ENCODE results near the gene DPY19L1.
"Not testable (repeated sequence)": the region's sequence is repeated elsewhere in the genome, so short reads cannot be mapped to it uniquely, and the experiment has no call there.

DPY19L1 gene

GRCh38 chr7:35037211-35037525, at the start of gene DPY19L1:
Gene DPY19L1, minus strand, starts transcription at chr7:35037485. Its CDS starts 91 bp downstream, at chr7:35037394.
- Histone ChIP-seq H3K36me3 (ENCODE audit: low read depth) (no peaks in the 10 kb centered on the region), H3K9me3 (ENCODE audit: severe bottlenecking) (no peaks in the 10 kb centered on the region), H3K4me1 (ENCODE audit: insufficient read depth, poor library complexity, severe bottlenecking) (peaks cover 12% of the 10 kb centered on the region), H3K27me3 (ENCODE audit: insufficient read depth, poor library complexity, severe bottlenecking) (no peaks in the 10 kb centered on the region), H3K4me3 (ENCODE audit: severe bottlenecking) (peak within 1 kb of the TSS; percentile 91), H3K27ac (ENCODE audit: poor library complexity, severe bottlenecking) (peak within 1 kb of the TSS; percentile 42)
- TF ChIP-seq CTCF (IDR thresholded peaks at IDR 0.05; ENCODE audit: poor library complexity, severe bottlenecking), result no peak
- no peak; the same call in 2 of the 3 replicates for ATAC-seq (ENCODE audit: low read depth)
- DNase-seq (ENCODE audit: low spot score), result no peak

- H3K27me3 ChIP-seq (ENCODE audit: insufficient read depth, poor library complexity, severe bottlenecking); H3K4me3 ChIP-seq (ENCODE audit: severe bottlenecking); DNase-seq (ENCODE audit: low spot score); ATAC-seq (ENCODE audit: low read depth); H3K27ac ChIP-seq (ENCODE audit: poor library complexity, severe bottlenecking); H3K4me1 ChIP-seq (ENCODE audit: insufficient read depth, poor library complexity, severe bottlenecking); H3K36me3 ChIP-seq (ENCODE audit: low read depth); H3K9me3 ChIP-seq (ENCODE audit: severe bottlenecking): not testable (repeated sequence)
These were observed 42.2 kb upstream of the DPY19L1 start for GRCh38 chr7:35079517-35079916.

- not testable (repeated sequence) for DNase-seq (ENCODE audit: low spot score); ATAC-seq (ENCODE audit: low read depth); H3K27ac ChIP-seq (ENCODE audit: poor library complexity, severe bottlenecking); H3K4me1 ChIP-seq (ENCODE audit: insufficient read depth, poor library complexity, severe bottlenecking); H3K9me3 ChIP-seq (ENCODE audit: severe bottlenecking); H3K27me3 ChIP-seq (ENCODE audit: insufficient read depth, poor library complexity, severe bottlenecking); H3K4me3 ChIP-seq (ENCODE audit: severe bottlenecking); H3K36me3 ChIP-seq (ENCODE audit: low read depth)
These were observed 36.7 kb upstream of the DPY19L1 start for GRCh38 chr7:35074008-35074407.

GRCh38 chr7:35072950-35073827, 35.9 kb upstream of the DPY19L1 start:
- H3K27ac ChIP-seq (ENCODE audit: poor library complexity, severe bottlenecking); H3K27me3 ChIP-seq (ENCODE audit: insufficient read depth, poor library complexity, severe bottlenecking); H3K36me3 ChIP-seq (ENCODE audit: low read depth); DNase-seq (ENCODE audit: low spot score); H3K4me1 ChIP-seq (ENCODE audit: insufficient read depth, poor library complexity, severe bottlenecking); H3K4me3 ChIP-seq (ENCODE audit: severe bottlenecking); H3K9me3 ChIP-seq (ENCODE audit: severe bottlenecking): not testable (repeated sequence)
- TF ChIP-seq CTCF (IDR thresholded peaks at IDR 0.05; ENCODE audit: poor library complexity, severe bottlenecking), result peak; percentile 45
- peak; percentile 45; the same call in 1 of the 3 replicates for ATAC-seq (ENCODE audit: low read depth)

- H3K27me3 ChIP-seq (ENCODE audit: insufficient read depth, poor library complexity, severe bottlenecking); H3K9me3 ChIP-seq (ENCODE audit: severe bottlenecking); ATAC-seq (ENCODE audit: low read depth); DNase-seq (ENCODE audit: low spot score); H3K36me3 ChIP-seq (ENCODE audit: low read depth); H3K4me3 ChIP-seq (ENCODE audit: severe bottlenecking); H3K4me1 ChIP-seq (ENCODE audit: insufficient read depth, poor library complexity, severe bottlenecking); H3K27ac ChIP-seq (ENCODE audit: poor library complexity, severe bottlenecking): not testable (repeated sequence)
These were observed 31.8 kb upstream of the DPY19L1 start for GRCh38 chr7:35069084-35069483.

GRCh38 chr7:35065382-35065781, 28.1 kb upstream of the DPY19L1 start:
- not testable (repeated sequence) for H3K9me3 ChIP-seq (ENCODE audit: severe bottlenecking); DNase-seq (ENCODE audit: low spot score); ATAC-seq (ENCODE audit: low read depth); H3K27me3 ChIP-seq (ENCODE audit: insufficient read depth, poor library complexity, severe bottlenecking); H3K36me3 ChIP-seq (ENCODE audit: low read depth); H3K4me3 ChIP-seq (ENCODE audit: severe bottlenecking); H3K4me1 ChIP-seq (ENCODE audit: insufficient read depth, poor library complexity, severe bottlenecking); H3K27ac ChIP-seq (ENCODE audit: poor library complexity, severe bottlenecking)

- ATAC-seq (ENCODE audit: low read depth); DNase-seq (ENCODE audit: low spot score); H3K27me3 ChIP-seq (ENCODE audit: insufficient read depth, poor library complexity, severe bottlenecking); H3K9me3 ChIP-seq (ENCODE audit: severe bottlenecking); H3K36me3 ChIP-seq (ENCODE audit: low read depth); H3K4me1 ChIP-seq (ENCODE audit: insufficient read depth, poor library complexity, severe bottlenecking); H3K4me3 ChIP-seq (ENCODE audit: severe bottlenecking); H3K27ac ChIP-seq (ENCODE audit: poor library complexity, severe bottlenecking): not testable (repeated sequence)
These were observed 21.3 kb upstream of the DPY19L1 start for GRCh38 chr7:35058571-35058970.

- H3K27me3 ChIP-seq (ENCODE audit: insufficient read depth, poor library complexity, severe bottlenecking); H3K4me3 ChIP-seq (ENCODE audit: severe bottlenecking); H3K4me1 ChIP-seq (ENCODE audit: insufficient read depth, poor library complexity, severe bottlenecking); H3K36me3 ChIP-seq (ENCODE audit: low read depth); H3K27ac ChIP-seq (ENCODE audit: poor library complexity, severe bottlenecking); H3K9me3 ChIP-seq (ENCODE audit: severe bottlenecking); DNase-seq (ENCODE audit: low spot score): not testable (repeated sequence)
- ATAC-seq (ENCODE audit: low read depth), result peak; percentile 79
These were observed 20.5 kb upstream of the DPY19L1 start for GRCh38 chr7:35057505-35058451.

- H3K9me3 ChIP-seq (ENCODE audit: severe bottlenecking); H3K4me1 ChIP-seq (ENCODE audit: insufficient read depth, poor library complexity, severe bottlenecking); ATAC-seq (ENCODE audit: low read depth); H3K27me3 ChIP-seq (ENCODE audit: insufficient read depth, poor library complexity, severe bottlenecking); H3K4me3 ChIP-seq (ENCODE audit: severe bottlenecking); DNase-seq (ENCODE audit: low spot score); H3K36me3 ChIP-seq (ENCODE audit: low read depth); H3K27ac ChIP-seq (ENCODE audit: poor library complexity, severe bottlenecking): not testable (repeated sequence)
These were observed 18.4 kb upstream of the DPY19L1 start for GRCh38 chr7:35055733-35056132.
